Fibroblast of gingiva (primary cell): ENCODE data around the gene KRT23.
A peak's percentile ranks its signal among the peaks of the same experiment; 100 is the strongest.
"Not testable (repeated sequence)": the region's sequence is repeated elsewhere in the genome, so short reads cannot be mapped to it uniquely, and the experiment has no call there.

Experiments used
- DNase-seq: peaks from one replicate; pipeline ENCODE4 v3.0.0-alpha.2; 2011; ENCODE audit warnings: low read depth

KRT23 gene

GRCh38 chr17:40949418-40949817 is 12.0 kb upstream of the KRT23 start:
- no peak for DNase-seq

- no peak for DNase-seq
These were observed 10.5 kb upstream of the KRT23 start for GRCh38 chr17:40947929-40948328.

DNA sequence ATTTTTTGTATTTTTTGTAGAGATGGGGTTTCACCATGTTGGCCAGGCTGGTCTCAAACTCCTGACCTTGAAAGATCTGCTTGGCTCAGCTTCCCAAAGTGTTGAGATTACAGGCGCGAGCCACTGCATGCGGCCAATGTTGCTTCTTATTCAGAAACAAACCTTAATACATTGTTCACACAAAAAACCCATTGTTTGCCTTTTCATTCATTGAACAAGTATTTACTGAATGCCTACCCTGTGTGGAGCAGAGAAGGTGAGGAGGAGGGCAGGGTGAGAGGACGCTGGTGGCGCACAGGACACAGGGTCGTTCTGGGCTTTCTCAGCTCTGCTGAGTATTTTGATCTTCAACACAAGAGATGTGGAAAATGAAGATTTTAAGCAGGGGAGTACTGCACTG is 8.0 kb upstream of the KRT23 start:
- DNase-seq = no peak

DNA sequence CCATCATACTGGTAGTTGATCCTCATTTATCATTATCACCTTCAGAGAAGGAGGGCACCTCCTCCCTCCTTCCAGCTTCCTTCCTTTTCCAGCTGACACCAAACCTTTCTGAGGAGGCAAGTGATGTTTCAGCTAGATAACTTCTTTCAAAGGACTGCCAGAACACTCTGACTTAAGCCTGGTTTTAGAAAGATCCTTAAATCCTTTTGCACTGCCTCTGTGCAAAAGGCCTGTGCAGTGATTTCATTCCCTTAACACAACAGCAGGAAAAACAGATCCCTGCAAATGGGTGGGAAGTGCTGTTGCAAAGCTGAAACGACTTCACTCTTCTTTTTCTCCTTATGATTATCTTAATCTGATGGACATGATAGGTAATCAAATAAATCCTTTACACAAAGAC is 7.1 kb upstream of the KRT23 start:
- DNase-seq = no peak

DNA sequence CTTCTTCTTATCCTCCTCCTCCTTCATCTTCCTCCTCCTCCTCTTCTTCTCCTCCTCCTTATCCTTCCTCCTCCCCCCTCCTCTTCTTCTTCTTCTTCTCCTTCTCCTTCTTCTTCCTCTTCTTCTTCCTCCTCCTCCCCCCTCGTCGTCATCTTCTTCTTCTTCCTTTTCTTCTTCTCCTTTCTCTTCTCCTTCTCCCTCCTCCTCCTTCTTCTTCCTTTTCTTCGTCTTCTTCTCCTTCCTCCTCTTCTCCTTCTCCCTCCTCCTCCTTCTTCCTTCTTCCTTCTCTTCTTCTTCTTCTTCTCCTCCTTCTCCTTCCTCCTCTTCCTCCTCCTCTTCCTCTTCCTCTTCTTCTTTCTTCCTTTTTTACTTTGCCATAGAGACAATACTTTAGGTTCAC is 5.1 kb upstream of the KRT23 start:
- DNase-seq = no peak

- no peak for DNase-seq
These were observed 2.8 kb upstream of the KRT23 start for GRCh38 chr17:40940266-40940665.

GRCh38 chr17:40938981-40939380 is 1.5 kb upstream of the KRT23 start:
- no peak for DNase-seq

- DNase-seq = no peak
These were observed 470 bp downstream of the KRT23 start for GRCh38 chr17:40936976-40937375.

- no peak for DNase-seq
These were observed 942 bp downstream of the KRT23 start for GRCh38 chr17:40936437-40936971.

DNA sequence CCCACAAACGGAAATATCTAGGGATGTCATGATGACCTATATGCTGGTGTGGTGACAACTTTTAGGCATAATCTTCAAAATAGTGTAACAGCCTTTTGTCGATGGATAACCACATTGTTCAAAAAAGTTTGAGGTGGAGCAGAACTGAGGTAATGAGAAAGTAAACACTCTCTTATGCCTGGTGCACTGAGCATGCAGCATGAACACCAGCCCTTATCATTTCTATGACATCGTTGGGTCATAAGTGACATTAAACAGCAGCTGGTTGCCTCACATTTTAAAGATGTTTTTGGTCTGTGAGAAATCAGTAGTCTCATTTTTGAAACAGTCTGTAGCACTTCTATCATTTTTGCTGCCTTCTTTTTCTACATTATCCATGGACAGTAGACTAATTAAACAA is 1.8 kb downstream of the KRT23 start:
- no peak for DNase-seq

- no peak for DNase-seq
These were observed 4.8 kb downstream of the KRT23 start for GRCh38 chr17:40932608-40933007.

DNA sequence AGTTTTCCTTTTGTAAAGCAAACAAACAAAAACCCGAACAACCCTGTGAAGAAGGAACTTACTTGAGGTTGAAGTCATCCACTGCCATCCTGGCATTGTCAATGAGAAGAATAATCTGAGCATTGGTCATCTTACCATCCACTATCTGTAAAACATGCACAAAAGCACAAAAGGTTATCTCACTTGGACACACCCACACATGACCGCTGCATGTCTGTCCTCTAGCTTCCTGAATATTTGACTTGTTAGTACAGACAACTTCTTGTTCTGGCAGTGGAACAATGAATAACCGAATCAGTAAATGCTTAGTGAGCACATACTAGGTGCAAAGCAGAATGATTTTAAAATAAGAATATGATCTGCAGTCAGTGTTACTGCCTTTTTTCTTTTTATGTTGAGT is 6.1 kb downstream of the KRT23 start:
- DNase-seq = no peak

- no peak for DNase-seq
These were observed 11.1 kb downstream of the KRT23 start for GRCh38 chr17:40926341-40926740.

DNA sequence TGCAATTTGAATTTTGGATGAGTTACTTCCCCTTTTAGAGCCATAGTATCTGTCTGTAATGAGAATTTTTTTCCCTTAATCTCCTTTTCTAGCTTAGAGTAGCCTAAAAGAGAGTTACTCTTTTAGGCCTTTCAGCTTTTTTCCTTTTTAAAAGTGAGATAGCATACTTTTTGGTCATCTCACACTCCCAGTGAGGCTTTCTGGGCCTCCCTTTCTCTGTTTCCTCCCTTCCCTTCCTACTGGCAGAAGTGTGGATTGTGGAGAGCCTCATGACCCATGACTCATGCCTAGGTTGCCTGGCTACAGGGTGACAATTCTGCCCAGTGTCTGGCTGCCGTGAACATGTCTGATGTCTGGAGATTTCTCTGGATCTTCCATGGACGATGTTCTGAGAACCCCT is 15.2 kb downstream of the KRT23 start:
- peak; percentile 73 for DNase-seq

DNA sequence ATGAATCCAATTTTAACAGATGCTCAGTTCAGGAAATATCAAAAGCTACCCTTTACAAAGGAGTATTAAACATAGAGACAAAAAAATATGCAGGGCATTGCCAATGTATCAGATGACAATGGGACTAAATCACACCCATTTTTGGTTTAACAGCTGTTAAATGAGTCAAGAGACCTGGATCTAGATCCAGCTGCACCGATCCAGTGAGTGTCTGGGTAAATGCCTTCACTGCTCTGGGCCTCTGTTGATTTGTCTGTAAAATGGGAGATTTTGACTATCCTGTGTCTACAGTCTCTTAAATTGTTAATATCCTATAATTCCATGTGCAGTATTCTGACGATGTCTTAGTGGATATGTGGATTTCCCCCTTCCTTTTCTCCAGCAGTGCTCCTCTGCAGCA is 16.4 kb downstream of the KRT23 start:
- no peak for DNase-seq

DNA sequence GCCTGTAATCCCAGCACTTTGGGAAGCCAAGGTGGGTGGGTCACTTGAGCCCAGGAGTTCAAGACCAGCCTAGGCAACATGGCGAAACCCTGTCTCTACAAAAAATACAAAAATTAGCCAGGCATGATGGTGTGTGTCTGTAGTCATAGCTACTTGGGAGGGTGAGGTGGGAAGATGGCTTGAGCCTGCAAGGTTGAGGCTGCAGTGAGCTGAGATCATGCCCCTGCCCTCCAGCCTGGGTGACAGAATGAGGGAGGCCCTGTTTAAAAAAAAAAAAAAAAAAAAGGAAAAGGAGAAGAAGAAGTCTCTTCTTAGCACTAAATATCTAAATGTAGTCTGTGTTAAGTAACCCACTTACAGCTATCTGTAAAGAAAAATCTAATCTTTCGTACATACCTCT is 20.3 kb downstream of the KRT23 start:
- DNase-seq = not testable (repeated sequence)

DNA sequence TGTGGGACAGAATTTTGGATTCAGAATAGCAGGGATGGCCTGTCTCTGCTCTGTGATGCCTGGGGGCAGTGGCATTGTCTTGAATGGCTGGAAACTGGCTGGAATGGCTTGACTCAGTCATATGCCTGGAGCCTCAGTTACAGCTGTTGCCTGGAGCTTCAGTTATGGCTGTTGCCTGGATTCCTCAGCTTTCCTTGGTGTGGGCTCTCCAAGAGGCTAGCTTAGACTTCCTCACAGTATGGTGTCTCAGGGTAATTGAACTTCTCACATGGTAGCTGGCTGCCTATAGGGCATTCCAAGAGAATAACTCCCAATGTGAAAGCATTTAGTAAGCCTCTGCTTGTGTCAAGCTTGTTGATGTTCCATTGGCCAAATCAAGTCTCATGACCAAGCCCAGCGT is 21.1 kb downstream of the KRT23 start:
- no peak for DNase-seq

GRCh38 chr17:40915721-40916256 is 21.7 kb downstream of the KRT23 start:
- DNase-seq = peak; percentile 66

GRCh38 chr17:40915199-40915661 is 22.2 kb downstream of the KRT23 start:
- DNase-seq = peak; percentile 80

- DNase-seq = no peak
These were observed 23.2 kb downstream of the KRT23 start for GRCh38 chr17:40914075-40914855.

DNA sequence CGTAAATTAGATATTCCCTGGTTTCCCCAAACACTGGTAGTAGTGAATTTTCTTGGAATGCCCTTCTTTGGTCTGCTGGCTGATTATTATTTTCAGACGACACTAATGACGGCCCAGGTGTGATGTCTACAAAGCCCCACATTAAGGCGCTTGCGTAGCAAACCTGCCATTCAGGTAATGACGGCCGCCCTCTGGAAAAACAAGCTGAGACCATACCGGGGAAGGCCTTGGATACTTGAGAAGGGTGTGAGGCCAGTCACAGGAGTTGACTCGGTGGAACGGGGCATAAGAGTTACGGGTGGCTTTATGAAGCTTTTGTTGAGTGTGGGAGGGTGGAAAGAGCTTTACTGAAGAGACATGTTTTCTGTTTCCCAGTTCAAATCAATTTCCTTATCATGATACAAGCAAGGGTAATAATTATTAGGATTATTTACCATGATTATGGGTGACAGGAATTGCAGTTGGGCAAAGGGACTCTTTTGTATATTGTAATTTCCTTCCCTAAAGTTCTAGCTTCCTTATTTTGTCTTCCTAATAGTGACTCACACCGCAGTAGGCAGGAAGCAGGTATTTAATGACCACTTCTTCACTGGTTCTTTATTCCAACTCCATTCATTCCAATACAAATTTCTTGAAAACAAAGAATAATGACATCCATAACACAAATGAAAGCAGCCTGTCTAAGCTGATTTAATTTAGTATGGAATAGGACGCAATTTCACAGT is 24.8 kb downstream of the KRT23 start:
- DNase-seq = no peak

GRCh38 chr17:40910441-40910841 is 27.0 kb downstream of the KRT23 start:
- DNase-seq = peak; percentile 85

DNA sequence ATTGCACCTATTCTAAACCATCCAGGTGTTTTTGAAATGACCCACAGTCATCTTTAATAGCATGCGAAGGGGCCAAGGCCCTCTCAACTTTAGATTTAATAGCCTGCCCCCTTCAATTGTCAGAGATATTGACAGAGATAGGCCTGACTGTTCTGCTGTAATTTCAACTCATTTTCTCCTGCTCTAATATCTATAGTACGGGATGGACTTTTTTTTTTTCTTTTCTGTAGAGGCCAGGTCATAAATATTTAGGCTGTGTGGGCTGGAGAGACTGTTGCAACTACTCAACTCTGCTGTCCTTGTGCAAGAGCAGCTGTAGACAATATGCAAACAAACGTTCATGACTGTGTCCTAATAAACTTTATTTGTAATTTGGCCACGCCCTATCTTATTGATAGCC is 27.7 kb downstream of the KRT23 start:
- DNase-seq = peak; percentile 91
